Hematopoietic multipotent progenitor cell (in vitro differentiated cells): Measurements from ENCODE around the gene METTL24. TPM values are rescaled to one million over a fixed set of nuclear protein-coding genes. Genes with fewer than 3 reads are reported as not detected.

Experiments used
- DNase-seq, 3 donors: peaks; one replicate each; pipeline ENCODE4 v3.0.0-alpha.2; 2011 to 2015; ENCODE audit warnings: low read depth in 2 of 3, low spot score in 2 of 3
- total RNA-seq: library from RNA; depleted of rRNA; stranded (reverse); fragments of >200 nt; gene quantifications from one replicate; pipeline ENCODE4 v1.2.3, GENCODE V29; 2012

METTL24 gene
- total RNA-seq, 1 donor, result 3.0 TPM

GRCh38 chr6:110340392-110340965 lies 17.7 kb downstream of the METTL24 start:
- no peak for DNase-seq

GRCh38 chr6:110338820-110339470 lies 19.2 kb downstream of the METTL24 start:
- DNase-seq, result no peak

- no peak for DNase-seq
These were observed 20.7 kb downstream of the METTL24 start for GRCh38 chr6:110337486-110337885.

- no peak for DNase-seq
These were observed 23.5 kb downstream of the METTL24 start for GRCh38 chr6:110334423-110335180.

GRCh38 chr6:110332281-110332680 lies 25.9 kb downstream of the METTL24 start:
- DNase-seq, result no peak

GRCh38 chr6:110331816-110332215 lies 26.3 kb downstream of the METTL24 start:
- no peak for DNase-seq

- no peak for DNase-seq
These were observed 26.8 kb downstream of the METTL24 start for GRCh38 chr6:110331390-110331789.

GRCh38 chr6:110329714-110330436 lies 28.3 kb downstream of the METTL24 start:
- DNase-seq, result no peak

- no peak for DNase-seq
These were observed 28.8 kb downstream of the METTL24 start for GRCh38 chr6:110329348-110329713.

GRCh38 chr6:110328259-110328658 lies 29.9 kb downstream of the METTL24 start:
- DNase-seq, result no peak

- no peak for DNase-seq
These were observed 30.8 kb downstream of the METTL24 start for GRCh38 chr6:110327391-110327790.

GRCh38 chr6:110326609-110327008 lies 31.5 kb downstream of the METTL24 start:
- no peak for DNase-seq

GRCh38 chr6:110326057-110326456 lies 32.1 kb downstream of the METTL24 start:
- DNase-seq, result no peak

GRCh38 chr6:110325197-110325596 lies 33.0 kb downstream of the METTL24 start:
- DNase-seq, result no peak

GRCh38 chr6:110324548-110324947 lies 33.6 kb downstream of the METTL24 start:
- no peak for DNase-seq

- no peak for DNase-seq
These were observed 34.9 kb downstream of the METTL24 start for GRCh38 chr6:110323258-110323657.

- no peak for DNase-seq
These were observed 35.3 kb downstream of the METTL24 start for GRCh38 chr6:110322874-110323242.

- DNase-seq, result peak in 1 of 3 donors; percentile 33
These were observed 35.8 kb downstream of the METTL24 start for GRCh38 chr6:110322151-110322873.

- DNase-seq, result no peak
These were observed 37.8 kb downstream of the METTL24 start for GRCh38 chr6:110320307-110320706.

- no peak for DNase-seq
These were observed 38.3 kb downstream of the METTL24 start for GRCh38 chr6:110319843-110320242.

GRCh38 chr6:110319381-110319780 lies 38.8 kb downstream of the METTL24 start:
- no peak for DNase-seq
